HepG2 (cell line): ENCODE measurements around the gene CKS1B. TPM values are rescaled to one million over a fixed set of nuclear protein-coding genes. Genes with fewer than 3 reads are reported as not detected.

Experiments
- ADNP ChIP-seq: sonication (generic); formaldehyde crosslinking; IDR thresholded peaks from 2 replicates; pipeline ENCODE4 v1.4.0; 2020; ENCODE audit warnings: missing genetic modification reagents
- ATF4 ChIP-seq, 2 experiments: fragments of 450-650 bp in 1 of 2; sonication (generic) in 1 of 2; formaldehyde crosslinking; IDR thresholded peaks; 2 replicates each; pipeline versions ENCODE4 v1.5.0 to v1.8.0; 2020 to 2022; ENCODE audit warnings: mild to moderate bottlenecking in 1 of 2, missing genetic modification reagents in 1 of 2
- CBX2 ChIP-seq, 2 experiments: fragments of 200-600 bp in 1 of 2; sonication (generic); formaldehyde crosslinking in 1 of 2; IDR thresholded peaks; 2 replicates each; pipeline versions ENCODE4 v1.7.0 to v1.8.1; 2018 to 2022; ENCODE audit warnings: low read depth in 2 of 2, low read length in 1 of 2, mild to moderate bottlenecking in 1 of 2, missing genetic modification reagents in 1 of 2
- GZF1 ChIP-seq: sonication (generic); formaldehyde crosslinking; IDR thresholded peaks from 2 replicates; pipeline ENCODE4 v1.5.1; 2020; ENCODE audit warnings: mild to moderate bottlenecking, missing genetic modification reagents
- HMGA1 ChIP-seq: sonication (generic); formaldehyde crosslinking; conservative IDR thresholded peaks from 2 replicates; pipeline ENCODE4 v1.4.0; 2020; ENCODE audit warnings: missing genetic modification reagents
- HOMEZ ChIP-seq: IDR thresholded peaks from 2 replicates; pipeline ENCODE4 v1.6.1; 2016; ENCODE audit warnings: low read depth
- KLF16 ChIP-seq, 2 experiments: sonication (generic) in 1 of 2; formaldehyde crosslinking in 1 of 2; IDR thresholded peaks; 2 replicates each; pipeline versions ENCODE4 v1.6.1 to v1.8.0; 2016 to 2023; ENCODE audit warnings: missing genetic modification reagents in 2 of 2, missing compliant biosample characterization in 1 of 2
- NCOA2 ChIP-seq: sonication (generic); formaldehyde crosslinking; IDR thresholded peaks from 2 replicates; pipeline ENCODE4 v1.8.0; 2022; ENCODE audit warnings: inconsistent platforms
- NR1H2 ChIP-seq: sonication (generic); formaldehyde crosslinking; IDR thresholded peaks from 2 replicates; pipeline ENCODE4 v1.8.1; 2022; ENCODE audit warnings: low read depth, missing genetic modification reagents, borderline replicate concordance
- SRSF4 ChIP-seq: fragments of 200-400 bp; formaldehyde crosslinking; IDR thresholded peaks from one replicate; pipeline ENCODE4 v1.6.1; 2018; ENCODE audit warnings: mild to moderate bottlenecking, low read depth, low read length, moderate library complexity; ENCODE audit not compliant: poor library complexity, severe bottlenecking
- TBP ChIP-seq: sonication (generic); formaldehyde crosslinking; IDR thresholded peaks from 2 replicates; pipeline ENCODE4 v1.5.0; 2020; ENCODE audit warnings: missing genetic modification reagents
- TERF1 ChIP-seq: sonication (generic); formaldehyde crosslinking; IDR thresholded peaks from 2 replicates; pipeline ENCODE4 v1.8.0; 2022; ENCODE audit warnings: mild to moderate bottlenecking, missing genetic modification reagents, moderate library complexity
- ZBTB2 ChIP-seq: sonication (generic); formaldehyde crosslinking; IDR thresholded peaks from 2 replicates; pipeline ENCODE4 v1.8.0; 2022; ENCODE audit warnings: low read depth, missing genetic modification reagents
- ZNF136 ChIP-seq: sonication (generic); formaldehyde crosslinking; IDR thresholded peaks from 2 replicates; pipeline ENCODE4 v1.8.1; 2022; ENCODE audit warnings: low read depth, mild to moderate bottlenecking, moderate library complexity, missing genetic modification reagents
- polyA plus RNA-seq, 8 experiments: library from polyadenylated mRNA; depleted of rRNA in 3 of 8; stranded (reverse) in 7 of 8; unstranded in 1 of 8; fragments of >200 nt; fragmentation: Illumina TruSeq in 4 of 8; extraction: Trizol in 4 of 8; gene quantifications; 2 replicates each; pipeline versions ENCODE4 v1.2.1 to v1.2.3, GENCODE V29; 2011 to 2016; ENCODE audit warnings: low read depth in 4 of 8, missing spikeins in 1 of 8, mixed read lengths in 1 of 8; ENCODE audit not compliant: insufficient read depth in 1 of 8
- total RNA-seq, 5 experiments: library from RNA; depleted of rRNA; stranded (reverse); fragments of >200 nt; fragmentation: Illumina TruSeq; extraction: Trizol; gene quantifications; 2 replicates each; pipeline ENCODE4 v1.2.3, GENCODE V29; 2016; ENCODE audit warnings: low read depth in 1 of 5
- TF ChIP-seq, protein P1 (sequence below): sonication (generic); formaldehyde crosslinking; IDR thresholded peaks from 2 replicates; pipeline ENCODE4 v1.4.0; 2020; ENCODE audit warnings: mild to moderate bottlenecking, missing genetic modification reagents
- TF ChIP-seq, protein P2 (sequence below): conservative IDR thresholded peaks from 2 replicates; pipeline ENCODE4 v1.6.1; 2018; ENCODE audit warnings: missing genetic modification reagents

The CKS1B gene
- total and polyA plus RNA-seq, 2 of the 13 experiments (the other 11 are each of a cell fraction or from before 2014, with no cell fraction given), result 217 to 222 TPM

- TF ChIP-seq, protein P1, sequence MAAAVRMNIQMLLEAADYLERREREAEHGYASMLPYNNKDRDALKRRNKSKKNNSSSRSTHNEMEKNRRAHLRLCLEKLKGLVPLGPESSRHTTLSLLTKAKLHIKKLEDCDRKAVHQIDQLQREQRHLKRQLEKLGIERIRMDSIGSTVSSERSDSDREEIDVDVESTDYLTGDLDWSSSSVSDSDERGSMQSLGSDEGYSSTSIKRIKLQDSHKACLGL (CRISPR knock-in tag), result peak; percentile 99
- no peak for TF ChIP-seq HMGA1
- no peak for TF ChIP-seq ADNP (CRISPR knock-in tag)
- peak; percentile 97; the same call in 1 of the 2 replicates for TF ChIP-seq ZNF136
- peak in 1 of 2 experiments; percentile 90; a peak in 2 of 4 replicates for TF ChIP-seq ATF4 (CRISPR knock-in tag; IDR thresholded peaks at IDR 0.05)
- TF ChIP-seq, protein P2, sequence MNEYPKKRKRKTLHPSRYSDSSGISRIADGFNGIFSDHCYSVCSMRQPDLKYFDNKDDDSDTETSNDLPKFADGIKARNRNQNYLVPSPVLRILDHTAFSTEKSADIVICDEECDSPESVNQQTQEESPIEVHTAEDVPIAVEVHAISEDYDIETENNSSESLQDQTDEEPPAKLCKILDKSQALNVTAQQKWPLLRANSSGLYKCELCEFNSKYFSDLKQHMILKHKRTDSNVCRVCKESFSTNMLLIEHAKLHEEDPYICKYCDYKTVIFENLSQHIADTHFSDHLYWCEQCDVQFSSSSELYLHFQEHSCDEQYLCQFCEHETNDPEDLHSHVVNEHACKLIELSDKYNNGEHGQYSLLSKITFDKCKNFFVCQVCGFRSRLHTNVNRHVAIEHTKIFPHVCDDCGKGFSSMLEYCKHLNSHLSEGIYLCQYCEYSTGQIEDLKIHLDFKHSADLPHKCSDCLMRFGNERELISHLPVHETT (CRISPR knock-in tag), result peak; percentile 89; the same call in 1 of the 2 replicates
- peak; percentile 96 for TF ChIP-seq ZBTB2 (CRISPR knock-in tag)
- peak; percentile 97; the same call in 1 of the 2 replicates for TF ChIP-seq NR1H2 (CRISPR knock-in tag)
- TF ChIP-seq SRSF4, result no peak
- no peak for TF ChIP-seq TBP (CRISPR knock-in tag)
- peak; percentile 90 to 93 for TF ChIP-seq KLF16 (CRISPR knock-in tag; IDR thresholded peaks at IDR 0.05)
- TF ChIP-seq CBX2 (IDR thresholded peaks at IDR 0.05; ENCODE audit: low read depth, low read length), result no peak
- no peak for TF ChIP-seq CBX2 (CRISPR knock-in tag; IDR thresholded peaks at IDR 0.05; ENCODE audit: low read depth)
- peak; percentile 87 for TF ChIP-seq NCOA2 (CRISPR knock-in tag)
- TF ChIP-seq HOMEZ (CRISPR knock-in tag), result peak; percentile 75; the same call in 1 of the 2 replicates
- peak; percentile 99 for TF ChIP-seq TERF1
- TF ChIP-seq GZF1, result peak; percentile 95
These were observed 37.9 kb upstream of the CKS1B start, which contains the start of gene PMVK (continued) for GRCh38 chr1:154936555-154937084.
